H1 (cell line): ENCODE measurements around the gene ARL3. TPM values are rescaled to one million over a fixed set of nuclear protein-coding genes. Genes with fewer than 3 reads are reported as not detected.

ENCODE experiments used
- POLR2AphosphoS5 ChIP-seq: IDR thresholded peaks from 2 replicates; pipeline ENCODE4 v1.6.1; 2011; ENCODE audit warnings: low read depth, low read length
- SP1 ChIP-seq: IDR thresholded peaks from 2 replicates; pipeline ENCODE4 v1.6.1; 2011; ENCODE audit warnings: low read depth, low read length
- polyA plus RNA-seq, 7 experiments: library from polyadenylated mRNA; depleted of rRNA in 3 of 7; stranded (reverse) in 5 of 7; unstranded in 2 of 7; fragments of >200 nt in 5 of 7; fragments of 200-250 nt in 2 of 7; gene quantifications; 1 replicate in 5 of 7; 2 replicates in 1 of 7; 4 replicates in 1 of 7; pipeline versions ENCODE4 v1.2.1 to v1.2.3, GENCODE V29; 2011 to 2013; ENCODE audit warnings: missing spikeins in 2 of 7, mixed read lengths in 2 of 7
- total RNA-seq: library from RNA; stranded (reverse); fragmentation: NEBNext Ultra II Directional; extraction: Animal tissue kit (Norgen Biotek cat#: 25700); gene quantifications from 2 replicates; pipeline ENCODE4 v1.2.1, GENCODE V29; 2021
- TF ChIP-seq, protein P1 (sequence below): fragments of 300-600 bp; sonication (generic); IDR thresholded peaks from 2 replicates; pipeline ENCODE4 v1.7.1; 2012; ENCODE audit warnings: low read length, moderate library complexity, mild to moderate bottlenecking, inconsistent platforms; ENCODE audit not compliant: insufficient replicate concordance

The ARL3 gene
- total and polyA plus RNA-seq, 2 of the 8 experiments (the other 6 are each of a cell fraction or from before 2014, with no cell fraction given), result 8.8 to 16.2 TPM

DNA sequence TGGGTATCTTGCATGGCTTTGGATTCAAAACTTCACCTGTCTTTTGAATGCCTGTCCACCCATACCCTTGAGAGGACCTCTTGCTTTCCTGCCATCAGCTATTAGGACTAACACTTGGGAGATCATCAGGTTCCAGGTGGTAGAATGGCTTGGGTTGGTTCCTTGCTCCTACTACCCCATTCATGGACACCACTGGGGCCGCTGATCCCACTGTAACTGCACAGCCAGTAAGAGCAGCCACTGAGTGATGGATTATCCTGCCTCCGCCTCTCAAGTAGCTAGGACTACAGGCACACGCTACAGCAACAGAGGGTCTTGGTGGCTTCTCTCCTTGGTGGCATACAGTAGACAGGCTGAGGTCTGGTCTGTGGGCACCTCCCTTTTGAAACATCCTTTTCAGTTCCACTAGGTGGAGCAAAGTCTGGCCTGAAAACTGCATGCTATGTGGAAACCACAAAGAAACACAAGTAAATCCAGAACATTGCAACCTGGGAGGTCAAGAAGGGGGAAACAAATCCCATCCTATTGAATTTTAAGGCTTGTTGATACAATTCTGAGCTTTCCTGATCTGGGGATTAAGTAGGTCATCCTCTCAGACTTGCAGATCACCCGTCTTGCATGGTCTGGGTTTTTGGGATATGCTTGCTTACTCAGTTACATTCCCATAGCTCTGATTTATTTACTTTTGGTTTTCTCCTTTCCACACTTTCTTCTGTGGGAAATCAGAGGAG lies 38.9 kb upstream of the ARL3 start (continued):
- TF ChIP-seq, protein P1, sequence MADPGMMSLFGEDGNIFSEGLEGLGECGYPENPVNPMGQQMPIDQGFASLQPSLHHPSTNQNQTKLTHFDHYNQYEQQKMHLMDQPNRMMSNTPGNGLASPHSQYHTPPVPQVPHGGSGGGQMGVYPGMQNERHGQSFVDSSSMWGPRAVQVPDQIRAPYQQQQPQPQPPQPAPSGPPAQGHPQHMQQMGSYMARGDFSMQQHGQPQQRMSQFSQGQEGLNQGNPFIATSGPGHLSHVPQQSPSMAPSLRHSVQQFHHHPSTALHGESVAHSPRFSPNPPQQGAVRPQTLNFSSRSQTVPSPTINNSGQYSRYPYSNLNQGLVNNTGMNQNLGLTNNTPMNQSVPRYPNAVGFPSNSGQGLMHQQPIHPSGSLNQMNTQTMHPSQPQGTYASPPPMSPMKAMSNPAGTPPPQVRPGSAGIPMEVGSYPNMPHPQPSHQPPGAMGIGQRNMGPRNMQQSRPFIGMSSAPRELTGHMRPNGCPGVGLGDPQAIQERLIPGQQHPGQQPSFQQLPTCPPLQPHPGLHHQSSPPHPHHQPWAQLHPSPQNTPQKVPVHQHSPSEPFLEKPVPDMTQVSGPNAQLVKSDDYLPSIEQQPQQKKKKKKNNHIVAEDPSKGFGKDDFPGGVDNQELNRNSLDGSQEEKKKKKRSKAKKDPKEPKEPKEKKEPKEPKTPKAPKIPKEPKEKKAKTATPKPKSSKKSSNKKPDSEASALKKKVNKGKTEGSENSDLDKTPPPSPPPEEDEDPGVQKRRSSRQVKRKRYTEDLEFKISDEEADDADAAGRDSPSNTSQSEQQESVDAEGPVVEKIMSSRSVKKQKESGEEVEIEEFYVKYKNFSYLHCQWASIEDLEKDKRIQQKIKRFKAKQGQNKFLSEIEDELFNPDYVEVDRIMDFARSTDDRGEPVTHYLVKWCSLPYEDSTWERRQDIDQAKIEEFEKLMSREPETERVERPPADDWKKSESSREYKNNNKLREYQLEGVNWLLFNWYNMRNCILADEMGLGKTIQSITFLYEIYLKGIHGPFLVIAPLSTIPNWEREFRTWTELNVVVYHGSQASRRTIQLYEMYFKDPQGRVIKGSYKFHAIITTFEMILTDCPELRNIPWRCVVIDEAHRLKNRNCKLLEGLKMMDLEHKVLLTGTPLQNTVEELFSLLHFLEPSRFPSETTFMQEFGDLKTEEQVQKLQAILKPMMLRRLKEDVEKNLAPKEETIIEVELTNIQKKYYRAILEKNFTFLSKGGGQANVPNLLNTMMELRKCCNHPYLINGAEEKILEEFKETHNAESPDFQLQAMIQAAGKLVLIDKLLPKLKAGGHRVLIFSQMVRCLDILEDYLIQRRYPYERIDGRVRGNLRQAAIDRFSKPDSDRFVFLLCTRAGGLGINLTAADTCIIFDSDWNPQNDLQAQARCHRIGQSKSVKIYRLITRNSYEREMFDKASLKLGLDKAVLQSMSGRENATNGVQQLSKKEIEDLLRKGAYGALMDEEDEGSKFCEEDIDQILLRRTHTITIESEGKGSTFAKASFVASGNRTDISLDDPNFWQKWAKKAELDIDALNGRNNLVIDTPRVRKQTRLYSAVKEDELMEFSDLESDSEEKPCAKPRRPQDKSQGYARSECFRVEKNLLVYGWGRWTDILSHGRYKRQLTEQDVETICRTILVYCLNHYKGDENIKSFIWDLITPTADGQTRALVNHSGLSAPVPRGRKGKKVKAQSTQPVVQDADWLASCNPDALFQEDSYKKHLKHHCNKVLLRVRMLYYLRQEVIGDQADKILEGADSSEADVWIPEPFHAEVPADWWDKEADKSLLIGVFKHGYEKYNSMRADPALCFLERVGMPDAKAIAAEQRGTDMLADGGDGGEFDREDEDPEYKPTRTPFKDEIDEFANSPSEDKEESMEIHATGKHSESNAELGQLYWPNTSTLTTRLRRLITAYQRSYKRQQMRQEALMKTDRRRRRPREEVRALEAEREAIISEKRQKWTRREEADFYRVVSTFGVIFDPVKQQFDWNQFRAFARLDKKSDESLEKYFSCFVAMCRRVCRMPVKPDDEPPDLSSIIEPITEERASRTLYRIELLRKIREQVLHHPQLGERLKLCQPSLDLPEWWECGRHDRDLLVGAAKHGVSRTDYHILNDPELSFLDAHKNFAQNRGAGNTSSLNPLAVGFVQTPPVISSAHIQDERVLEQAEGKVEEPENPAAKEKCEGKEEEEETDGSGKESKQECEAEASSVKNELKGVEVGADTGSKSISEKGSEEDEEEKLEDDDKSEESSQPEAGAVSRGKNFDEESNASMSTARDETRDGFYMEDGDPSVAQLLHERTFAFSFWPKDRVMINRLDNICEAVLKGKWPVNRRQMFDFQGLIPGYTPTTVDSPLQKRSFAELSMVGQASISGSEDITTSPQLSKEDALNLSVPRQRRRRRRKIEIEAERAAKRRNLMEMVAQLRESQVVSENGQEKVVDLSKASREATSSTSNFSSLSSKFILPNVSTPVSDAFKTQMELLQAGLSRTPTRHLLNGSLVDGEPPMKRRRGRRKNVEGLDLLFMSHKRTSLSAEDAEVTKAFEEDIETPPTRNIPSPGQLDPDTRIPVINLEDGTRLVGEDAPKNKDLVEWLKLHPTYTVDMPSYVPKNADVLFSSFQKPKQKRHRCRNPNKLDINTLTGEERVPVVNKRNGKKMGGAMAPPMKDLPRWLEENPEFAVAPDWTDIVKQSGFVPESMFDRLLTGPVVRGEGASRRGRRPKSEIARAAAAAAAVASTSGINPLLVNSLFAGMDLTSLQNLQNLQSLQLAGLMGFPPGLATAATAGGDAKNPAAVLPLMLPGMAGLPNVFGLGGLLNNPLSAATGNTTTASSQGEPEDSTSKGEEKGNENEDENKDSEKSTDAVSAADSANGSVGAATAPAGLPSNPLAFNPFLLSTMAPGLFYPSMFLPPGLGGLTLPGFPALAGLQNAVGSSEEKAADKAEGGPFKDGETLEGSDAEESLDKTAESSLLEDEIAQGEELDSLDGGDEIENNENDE, result no peak
- no peak for TF ChIP-seq SP1
- TF ChIP-seq POLR2AphosphoS5, result no peak
